Esophagus squamous epithelium (tissue), 4 donors: Measurements from ENCODE around the gene CAPZB.

Source experiments
- CTCF ChIP-seq, 6 experiments: fragments of 450-650 bp in 4 of 6; fragments of 200-600 bp in 2 of 6; sonication (generic) in 2 of 6; IDR thresholded peaks; one replicate each; pipeline ENCODE4 v1.5.1; 2016 to 2019; ENCODE audit warnings: antibody characterized with exemption in 6 of 6, mild to moderate bottlenecking in 4 of 6, moderate library complexity in 4 of 6
- POLR2A ChIP-seq, 4 donors: fragments of 450-650 bp; IDR thresholded peaks; one replicate each; pipeline ENCODE4 v1.6.1; 2017; ENCODE audit warnings: antibody characterized with exemption in 4 of 4, mild to moderate bottlenecking in 4 of 4, moderate library complexity in 3 of 4

- TF ChIP-seq CTCF (IDR thresholded peaks at IDR 0.05), result no peak
- peak in 2 of 4 donors; percentile 41 for TF ChIP-seq POLR2A (IDR thresholded peaks at IDR 0.05)
Observed at GRCh38 chr1:19477284-19478249, 7.8 kb downstream of the CAPZB start.
